IMR-90 (cell line): ENCODE data around the gene MFAP4. TPM values are rescaled to one million over a fixed set of nuclear protein-coding genes. Genes with fewer than 3 reads are reported as not detected.

Source experiments
- BHLHE40 ChIP-seq: fragments of 150-350 bp; IDR thresholded peaks from 2 replicates; pipeline ENCODE4 v1.6.1; 2016; ENCODE audit warnings: mild to moderate bottlenecking, low read depth, low read length
- MAFK ChIP-seq: IDR thresholded peaks from 2 replicates; pipeline ENCODE4 v1.6.1; 2012; ENCODE audit warnings: low read depth, low read length, improper control_type of control experiment
- POLR2A ChIP-seq: IDR thresholded peaks from 2 replicates; pipeline ENCODE4 v1.6.1; 2012; ENCODE audit warnings: mild to moderate bottlenecking, low read depth, low read length
- RCOR1 ChIP-seq: IDR thresholded peaks from 2 replicates; pipeline ENCODE4 v1.6.1; 2012; ENCODE audit warnings: mild to moderate bottlenecking, low read length, improper control_type of control experiment; ENCODE audit not compliant: insufficient replicate concordance
- polyA plus RNA-seq, 3 experiments: library from polyadenylated mRNA; depleted of rRNA; stranded (reverse); fragments of >200 nt; gene quantifications; 2 replicates each; pipeline ENCODE4 v1.2.3, GENCODE V29; 2012; ENCODE audit warnings: low replicate concordance in 1 of 3
- total RNA-seq: library from RNA; depleted of rRNA; stranded (reverse); fragments of >200 nt; gene quantifications from 2 replicates; pipeline ENCODE4 v1.2.3, GENCODE V29; 2012

MFAP4 gene
- total and polyA plus RNA-seq, 2 of the 4 experiments (the other 2 are of a cell fraction), result 7.0 to 71.6 TPM

GRCh38 chr17:19388791-19389785 lies 2.1 kb upstream of the MFAP4 start (continued):
- TF ChIP-seq BHLHE40, result no peak
- TF ChIP-seq POLR2A, result no peak
- TF ChIP-seq RCOR1, result no peak
- TF ChIP-seq MAFK, result no peak
